Activated CD4-positive, CD25-positive, alpha-beta regulatory T cell treated with anti-CD3 and anti-CD28 coated beads, Interleukin-2, amount 50 U/mL, for 24 hours (primary cell): ENCODE measurements around the gene AMPH.
"Not testable (repeated sequence)": the region's sequence is repeated elsewhere in the genome, so short reads cannot be mapped to it uniquely, and the experiment has no call there.

Experiments used
- ATAC-seq, 2 donors: fragments of 150-1000 bp; cut with Tn5 transposase; one replicate each; pipeline ENCODE4 v1.10.0; 2021; ENCODE audit warnings: mild to moderate bottlenecking in 1 of 2, moderate library complexity in 1 of 2

Gene AMPH

DNA sequence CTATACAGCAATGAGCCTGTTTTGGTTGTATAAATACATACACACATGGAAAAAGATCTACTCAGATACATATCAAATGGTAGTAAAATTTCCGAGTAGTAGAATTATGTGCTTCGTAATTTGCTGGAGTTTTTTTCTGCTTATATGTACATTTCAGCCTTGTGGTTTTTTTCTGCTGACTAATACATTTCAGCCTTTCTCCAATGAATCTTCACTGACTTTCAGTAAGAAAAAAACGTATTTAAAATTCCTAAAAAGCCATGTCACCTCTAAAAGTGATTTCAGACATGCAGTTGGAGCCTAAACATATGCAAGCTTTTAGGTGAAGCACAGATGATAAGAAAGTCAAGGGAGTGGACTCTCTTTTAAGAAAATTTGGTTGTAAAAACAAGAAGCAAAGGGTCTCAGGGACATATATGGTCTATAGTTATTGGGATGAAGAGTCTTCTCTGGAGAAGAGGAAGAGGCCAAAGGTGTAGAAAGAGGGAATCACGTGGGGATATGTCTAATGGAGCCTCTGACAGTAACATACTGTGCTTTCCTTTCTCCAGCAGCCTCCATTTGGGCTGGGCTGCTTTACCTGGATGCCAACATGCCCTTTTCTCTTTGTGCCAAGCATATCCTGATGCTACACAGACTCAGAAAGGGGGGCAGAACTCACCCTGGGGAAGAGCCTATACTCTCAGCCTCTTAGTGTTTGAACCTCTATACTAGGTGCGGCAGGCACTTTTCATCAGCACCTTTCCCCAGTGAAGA, 2.4 kb downstream of the AMPH start:
- ATAC-seq: no peak

DNA sequence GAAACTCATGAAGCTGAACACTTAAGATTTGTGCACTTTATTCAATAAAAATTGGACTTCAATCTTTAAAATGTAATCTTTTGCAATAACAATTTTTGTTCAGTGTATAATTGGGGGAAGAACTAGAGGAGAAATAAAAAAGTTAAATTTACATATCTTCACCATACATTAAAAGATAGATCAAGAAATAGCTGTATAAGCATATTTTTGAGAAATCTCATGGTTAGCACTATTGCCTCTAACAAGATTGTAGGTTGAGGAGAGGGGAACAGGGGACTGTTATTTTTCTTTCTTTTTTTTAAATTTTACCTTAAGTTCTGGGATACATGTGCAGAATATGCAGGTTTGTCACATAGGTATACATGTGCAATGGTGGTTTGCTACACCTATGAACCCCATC, 5.3 kb downstream of the AMPH start:
- ATAC-seq: no peak

DNA sequence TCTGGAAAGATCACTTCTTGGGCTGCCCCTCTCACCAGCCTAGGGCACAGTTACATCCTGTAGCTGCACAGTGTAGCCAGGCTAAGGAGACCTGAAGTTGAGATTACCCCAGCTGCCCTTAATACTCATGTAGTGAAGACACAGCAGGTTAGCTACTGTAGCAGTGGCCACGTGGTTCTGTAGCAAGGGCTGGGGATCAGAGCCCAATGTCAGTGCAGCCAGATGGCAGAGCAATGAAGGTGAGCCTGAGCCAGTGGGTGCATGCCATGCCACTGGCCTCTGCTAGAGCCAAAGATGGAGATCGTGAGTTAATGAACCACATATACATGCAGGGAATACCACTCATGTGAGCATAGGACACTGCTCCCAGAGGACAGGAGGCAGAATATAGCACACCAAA, 15.5 kb downstream of the AMPH start:
- no peak for ATAC-seq

DNA sequence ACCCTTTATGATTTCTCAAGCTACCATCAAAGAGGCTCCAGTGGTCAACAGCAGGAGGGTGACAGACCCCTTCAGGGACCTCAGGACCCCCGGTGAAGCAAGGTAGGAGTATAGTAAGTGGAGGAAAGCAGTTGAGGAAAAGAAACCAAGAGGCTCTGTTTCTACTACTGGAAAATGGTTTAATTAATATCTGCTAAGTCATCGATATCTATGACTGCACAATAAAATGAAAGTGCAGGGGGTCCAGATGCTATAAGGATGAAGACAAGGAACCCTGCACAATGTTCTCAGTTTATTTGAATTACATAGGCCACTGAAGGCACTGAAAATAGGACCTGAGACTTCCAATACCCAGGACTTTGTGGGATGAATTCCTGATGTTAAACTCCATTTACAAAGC, 23.7 kb downstream of the AMPH start:
- ATAC-seq: no peak

DNA sequence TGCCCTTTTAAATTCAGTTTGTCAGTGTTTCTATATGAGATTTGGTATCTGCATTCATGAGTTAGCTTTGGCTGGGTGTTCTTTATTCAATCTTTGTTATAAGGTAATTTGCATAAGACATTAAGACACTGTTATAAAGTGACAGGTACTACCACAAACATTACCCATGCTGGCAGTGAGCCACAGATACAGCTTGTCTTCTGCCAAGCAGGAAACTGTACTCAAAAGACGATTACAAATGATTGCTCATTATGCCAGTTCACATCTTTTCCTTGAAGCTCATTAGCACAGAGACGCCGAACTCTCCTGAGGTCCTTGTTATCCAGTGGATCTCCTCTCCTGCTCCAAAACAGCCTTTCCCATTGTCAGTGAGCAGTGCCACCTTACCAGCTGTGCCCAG, 30.4 kb downstream of the AMPH start:
- no peak for ATAC-seq

DNA sequence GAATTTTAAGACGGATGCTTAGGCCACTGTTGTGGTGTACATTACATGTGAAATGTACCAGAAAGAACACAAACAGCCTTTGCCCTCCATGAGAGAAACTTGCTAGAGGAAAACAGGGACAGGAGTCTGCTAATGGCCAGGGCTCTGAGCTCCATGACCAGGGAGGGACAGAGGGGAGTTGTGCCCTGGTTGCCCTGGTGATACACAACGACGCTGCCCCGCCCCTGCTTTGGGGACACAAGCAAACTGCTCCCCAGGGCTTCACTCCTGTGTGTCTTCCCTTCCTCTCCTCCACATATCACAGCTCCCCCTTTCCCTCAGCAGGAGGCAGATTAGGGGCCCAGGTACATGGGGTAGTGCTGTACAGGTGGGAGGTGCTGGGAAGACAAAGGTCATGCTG, 36.2 kb downstream of the AMPH start:
- no peak for ATAC-seq

DNA sequence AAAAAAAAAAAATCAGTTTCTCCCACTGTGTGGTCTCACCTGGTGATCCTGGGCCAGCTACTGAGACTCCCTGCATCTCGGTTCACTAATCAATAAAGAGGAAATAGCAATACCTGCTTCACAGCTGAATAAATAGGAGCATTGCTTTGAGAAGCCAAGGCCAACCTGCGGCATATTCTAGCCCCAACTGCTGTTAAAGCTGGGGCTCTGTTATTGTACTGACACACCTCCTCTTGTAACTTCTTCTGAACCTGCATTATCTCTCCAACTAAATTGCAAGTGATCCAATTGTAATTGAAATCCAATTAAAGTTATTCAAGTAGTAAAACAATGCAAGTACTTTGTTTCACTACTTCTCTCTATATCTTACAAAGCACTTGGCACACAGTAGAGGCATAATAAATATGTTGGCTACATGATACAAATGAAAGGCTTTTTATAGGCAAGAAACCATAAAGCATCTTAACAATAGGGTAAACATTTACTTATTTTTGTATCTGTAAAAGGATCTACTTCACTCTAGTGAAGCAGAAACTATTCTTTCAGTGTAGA, 38.4 kb downstream of the AMPH start:
- no peak for ATAC-seq

DNA sequence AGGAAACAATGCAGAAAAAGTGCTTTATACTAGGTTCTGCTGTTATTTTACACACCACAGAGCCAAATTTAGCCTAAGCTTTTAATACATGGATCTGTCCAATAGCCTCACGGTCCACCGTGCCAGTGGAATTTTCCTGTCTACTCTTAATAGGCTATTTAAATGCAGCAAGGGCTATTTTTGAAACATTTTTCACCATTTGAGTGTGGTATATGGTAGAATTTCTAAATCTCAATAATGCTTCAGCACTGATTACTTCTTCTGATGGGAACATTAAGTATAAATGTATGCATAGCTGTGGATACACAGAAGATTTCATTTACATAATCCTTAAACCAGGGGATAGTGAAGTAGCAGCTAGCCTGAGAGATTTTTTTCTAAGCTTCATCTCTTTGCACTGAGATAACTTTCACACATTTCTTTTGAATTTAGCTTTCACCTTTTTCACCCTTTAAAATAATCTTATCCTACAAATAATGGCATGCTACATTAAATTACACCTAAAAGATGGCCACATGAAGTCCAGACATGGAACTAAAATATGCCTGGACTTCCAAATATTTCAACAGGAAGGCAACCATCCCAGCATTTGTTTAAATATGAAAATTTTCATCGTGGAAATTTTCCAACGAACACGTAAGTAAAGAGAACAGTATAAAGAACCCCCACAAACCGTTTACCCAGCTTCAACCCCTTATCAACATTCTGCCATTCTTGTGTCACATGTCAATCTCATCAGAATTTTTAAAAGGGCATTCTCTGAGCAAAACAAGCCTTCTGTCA, 45.4 kb downstream of the AMPH start:
- no peak for ATAC-seq

DNA sequence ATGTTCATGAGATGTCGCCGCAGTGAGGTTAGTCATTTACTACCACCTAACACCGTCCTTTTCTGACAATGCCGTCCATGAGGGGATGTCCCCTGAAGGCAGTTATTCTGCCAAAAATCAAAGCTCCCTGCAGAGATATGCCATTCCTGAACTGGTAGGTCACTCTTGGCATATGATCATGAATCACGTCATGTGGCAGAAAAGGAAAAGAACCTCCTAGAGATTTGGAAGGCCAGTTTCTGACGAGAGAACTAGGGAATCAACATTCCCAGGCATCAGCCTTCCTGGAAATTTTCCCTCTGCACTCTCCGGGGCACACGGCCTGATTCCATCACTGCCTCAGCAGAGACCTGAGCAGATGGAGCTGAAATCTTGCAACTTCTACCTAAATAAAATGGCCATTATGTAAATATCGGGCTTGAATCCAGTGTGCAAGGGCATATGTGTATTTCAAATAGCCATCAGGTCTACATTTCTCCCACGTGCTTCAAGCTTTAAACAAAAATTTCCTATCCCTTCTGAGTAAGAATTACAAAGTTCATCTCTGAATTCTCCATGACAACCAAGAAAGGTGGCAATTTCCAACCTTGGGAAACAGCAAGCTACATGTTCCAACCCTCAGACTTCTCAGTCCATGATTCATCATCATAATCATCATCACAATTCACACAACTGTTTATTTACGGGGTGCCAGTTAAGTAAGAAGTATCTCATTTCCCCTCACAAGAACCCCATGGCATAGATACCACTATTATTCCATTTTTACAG, 46.5 kb downstream of the AMPH start:
- ATAC-seq: no peak

DNA sequence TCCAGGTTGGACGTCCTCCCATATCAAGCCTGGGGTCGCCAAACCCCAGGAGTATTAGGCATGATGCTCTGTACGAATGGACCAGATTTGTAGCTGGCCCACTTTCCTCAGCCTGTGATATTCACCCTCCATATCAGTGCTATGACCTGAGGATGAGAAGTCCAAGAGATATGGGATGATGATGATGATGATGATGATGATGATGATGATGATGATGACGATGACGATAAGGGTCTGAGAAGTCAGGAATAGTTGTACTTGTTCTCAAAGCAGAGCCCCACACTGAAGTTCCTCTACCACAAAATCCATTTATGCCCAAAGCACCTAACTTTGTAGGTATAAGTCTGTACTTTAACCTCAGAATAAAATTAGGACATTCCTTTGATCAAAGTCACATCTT, 50.7 kb downstream of the AMPH start:
- no peak for ATAC-seq

DNA sequence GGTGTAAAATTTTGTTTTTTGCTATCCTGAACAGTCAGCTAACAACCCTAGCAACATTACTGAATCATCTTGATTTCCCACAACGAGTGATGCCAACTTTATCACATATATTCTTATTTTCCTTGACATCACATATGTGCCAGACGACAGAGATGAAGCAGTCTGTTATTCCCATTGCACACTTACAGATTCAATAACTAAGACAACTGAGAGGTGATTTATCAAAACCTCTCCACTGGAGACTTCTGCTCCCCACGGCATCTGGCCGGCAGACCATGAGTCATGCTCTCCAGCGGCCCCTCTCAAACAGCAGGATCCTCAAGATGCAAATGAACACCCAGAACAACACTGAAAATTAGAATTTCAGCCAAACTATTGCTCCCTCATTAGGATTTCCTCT, 57.1 kb downstream of the AMPH start:
- no peak for ATAC-seq

DNA sequence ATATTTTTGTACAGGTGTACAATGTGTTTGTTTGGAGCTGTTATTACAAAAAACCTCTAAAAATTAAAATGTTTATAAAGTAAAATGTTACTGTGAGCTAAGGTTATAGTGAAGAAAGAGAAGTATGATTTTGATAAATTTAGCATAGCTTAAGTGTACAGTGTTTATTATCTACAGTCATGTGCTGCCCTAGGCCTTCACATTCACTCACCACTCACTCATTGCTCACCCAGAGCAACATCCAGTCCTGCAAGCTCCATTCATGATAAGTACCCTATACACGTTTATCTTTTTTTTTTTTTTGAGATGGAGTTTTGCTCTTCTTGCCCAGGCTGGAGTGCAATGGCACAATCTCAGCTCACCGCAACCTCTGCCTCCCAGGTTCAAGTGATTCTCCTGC, 59.6 kb downstream of the AMPH start:
- not testable (repeated sequence) for ATAC-seq

DNA sequence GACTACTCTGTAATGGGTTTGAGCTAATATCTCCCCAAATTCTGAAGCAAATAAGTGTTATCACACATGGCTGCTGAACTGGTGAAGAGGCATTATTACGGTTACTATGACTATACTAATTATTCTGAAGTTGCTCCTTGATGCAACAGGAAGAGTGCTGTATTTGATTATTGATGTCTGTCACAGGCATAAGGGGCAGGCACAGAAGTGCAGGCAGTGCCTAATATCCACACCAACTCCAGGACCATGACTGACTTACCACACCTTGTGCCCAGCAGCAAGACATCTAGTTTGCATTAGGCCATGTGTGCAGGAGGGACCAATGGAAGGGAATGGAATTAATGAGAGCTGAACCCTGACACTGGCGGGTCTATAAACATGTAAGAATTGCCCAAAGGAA, 62.7 kb downstream of the AMPH start:
- ATAC-seq: no peak

DNA sequence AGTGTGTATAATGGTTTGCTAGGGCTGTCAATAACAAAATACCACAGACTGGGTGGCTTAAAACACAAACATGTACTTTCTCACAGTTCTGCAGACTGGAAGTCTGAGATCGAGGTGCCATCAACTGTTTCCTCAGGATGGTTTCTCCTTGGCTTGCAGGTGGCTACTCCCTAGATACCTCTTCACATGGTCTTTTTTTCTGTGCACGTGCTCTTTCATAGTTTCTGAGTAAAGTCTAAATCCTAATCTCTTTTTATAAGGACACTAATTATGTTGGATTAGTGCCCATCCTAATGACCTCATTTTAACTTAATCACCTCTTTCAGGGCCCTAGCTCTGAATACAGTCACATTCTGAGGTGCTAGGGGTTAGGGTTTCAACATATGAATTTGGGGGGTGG, 65.9 kb downstream of the AMPH start:
- no peak for ATAC-seq

DNA sequence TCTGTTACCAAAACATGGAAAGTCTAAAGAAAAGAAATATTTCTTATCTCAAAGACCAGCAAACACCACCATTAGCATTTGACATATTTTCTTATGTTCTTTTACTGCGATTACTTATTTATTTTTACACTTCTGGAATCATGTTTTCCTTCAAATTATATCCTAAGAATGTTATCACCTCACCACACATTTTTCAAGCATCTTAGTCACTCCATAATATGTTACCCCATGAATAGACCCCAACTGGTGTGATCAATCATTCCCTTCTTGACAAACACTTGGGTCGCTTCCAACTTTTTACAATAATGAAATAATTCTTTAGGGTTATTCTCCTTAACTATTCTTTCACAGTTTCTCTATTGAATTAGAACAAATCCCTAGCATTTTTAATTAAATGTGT, 67.4 kb downstream of the AMPH start:
- no peak for ATAC-seq

DNA sequence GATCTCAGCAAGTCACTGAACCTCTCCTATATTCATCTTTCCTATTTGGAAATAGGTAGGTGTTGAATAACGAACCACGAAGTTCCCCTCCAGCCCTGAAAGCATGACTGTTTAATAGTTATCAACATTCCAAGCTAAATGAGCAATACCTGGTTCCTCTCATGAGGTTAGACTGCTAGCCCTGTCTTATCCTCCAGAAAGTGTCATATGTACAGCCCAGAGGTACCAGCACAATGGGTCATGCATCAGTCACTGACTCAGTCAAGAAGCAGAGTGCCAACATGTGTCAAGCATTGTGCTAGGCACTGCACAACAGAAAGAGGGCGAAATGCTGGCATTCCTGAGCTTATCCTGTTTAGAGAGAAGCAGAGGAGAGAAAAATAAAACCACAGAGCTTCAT, 70.0 kb downstream of the AMPH start:
- no peak for ATAC-seq

DNA sequence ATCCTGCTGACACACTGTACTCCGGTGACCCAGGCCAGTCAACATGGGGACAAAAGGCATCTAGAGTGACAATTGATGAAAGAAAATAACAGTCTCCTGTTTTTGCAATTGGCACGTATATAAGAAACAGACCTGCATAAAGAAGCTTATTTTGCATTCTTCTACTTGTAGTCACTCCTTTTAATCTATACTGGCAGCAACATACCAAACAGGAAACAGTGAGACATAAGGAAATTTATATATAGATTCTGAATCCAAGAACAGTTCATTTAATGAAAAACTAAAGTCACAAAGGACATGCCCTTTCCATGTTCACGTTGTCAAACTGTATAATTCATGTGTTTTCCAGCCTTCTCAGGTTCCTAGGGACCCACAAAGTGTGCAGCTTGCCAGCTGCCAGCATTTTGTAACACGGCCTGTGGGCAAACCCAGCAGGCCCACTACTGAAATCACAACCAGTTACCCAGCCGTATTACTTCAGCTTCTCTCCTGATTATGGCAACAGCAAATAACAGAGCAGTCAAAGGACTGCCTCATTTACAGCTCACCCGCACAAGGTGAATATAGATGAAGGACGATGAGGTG, 72.3 kb downstream of the AMPH start:
- ATAC-seq: no peak

DNA sequence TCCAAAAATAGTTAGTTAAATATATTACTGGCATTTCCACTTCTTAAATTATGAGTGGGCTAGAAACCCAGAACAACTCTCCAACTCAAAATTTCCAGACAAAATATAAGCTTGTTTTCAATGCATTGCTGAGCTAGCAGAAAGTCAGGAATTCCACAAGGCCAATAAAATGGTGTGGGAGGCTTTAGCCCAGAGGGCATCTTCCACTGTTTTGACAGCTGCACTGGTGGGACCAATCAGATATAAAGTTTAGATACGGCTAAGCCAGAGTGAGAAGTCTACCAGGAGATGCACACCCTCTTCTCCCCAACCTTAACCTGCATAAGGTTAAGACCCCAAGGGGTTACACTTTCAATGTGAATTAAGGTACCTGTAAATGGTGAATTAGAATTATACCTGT, 76.6 kb downstream of the AMPH start:
- no peak for ATAC-seq

DNA sequence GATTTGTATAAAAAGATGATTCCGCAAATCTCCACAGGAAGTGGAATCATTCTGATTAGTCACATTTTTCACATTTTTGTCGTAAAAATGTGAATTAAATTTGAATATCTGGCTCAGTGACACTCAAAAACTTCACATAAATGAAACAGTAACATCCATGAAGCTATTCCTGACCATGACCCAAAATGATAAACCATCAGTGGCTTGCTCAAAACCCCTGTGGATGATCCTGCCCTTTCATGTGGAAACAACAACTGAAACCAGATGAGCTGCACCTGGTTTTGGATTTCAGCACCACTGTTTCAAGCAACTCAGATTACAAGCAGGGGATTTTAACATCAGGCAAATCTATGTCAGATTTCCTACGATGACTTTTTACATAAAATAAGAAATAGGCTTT, 80.3 kb downstream of the AMPH start:
- no peak for ATAC-seq

DNA sequence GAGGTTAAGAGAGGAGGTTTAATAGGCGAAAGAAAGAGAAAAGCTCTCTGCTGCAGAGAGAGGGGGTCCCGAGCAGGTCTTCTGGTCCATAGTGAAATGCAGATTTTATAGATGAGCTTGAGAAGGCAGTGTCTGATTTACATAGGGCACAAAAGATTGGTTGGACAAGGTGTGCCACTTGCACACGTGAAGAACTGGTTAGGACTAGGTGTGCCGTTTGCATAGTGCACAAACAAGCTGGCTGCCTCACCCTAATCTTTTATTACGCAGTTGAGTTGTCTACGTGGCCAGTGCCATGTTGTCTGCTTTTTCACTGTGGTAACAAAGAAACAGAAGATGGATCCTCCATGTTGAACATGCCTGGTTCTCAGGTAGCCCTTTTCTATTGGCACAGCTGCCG, 82.6 kb downstream of the AMPH start:
- ATAC-seq: no peak

DNA sequence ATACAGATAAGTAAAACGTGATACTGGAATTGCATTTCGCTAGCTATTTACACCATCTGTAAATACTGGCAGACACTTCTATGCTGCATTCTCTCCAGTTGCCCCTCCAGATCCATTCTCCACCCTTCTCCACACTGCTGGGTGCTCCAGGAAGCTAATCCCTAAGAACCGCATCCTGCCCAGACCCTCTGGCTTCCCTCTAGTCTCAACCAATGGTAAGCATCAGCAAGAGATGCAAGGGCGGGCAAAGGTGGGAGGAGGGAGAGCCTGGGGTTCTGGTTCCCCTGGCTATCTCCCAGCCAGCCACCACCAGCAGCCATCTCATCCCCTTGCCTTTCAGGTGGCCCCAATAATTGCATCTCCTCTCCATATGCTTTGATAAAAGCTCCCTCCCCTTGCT, 84.4 kb downstream of the AMPH start:
- no peak for ATAC-seq

DNA sequence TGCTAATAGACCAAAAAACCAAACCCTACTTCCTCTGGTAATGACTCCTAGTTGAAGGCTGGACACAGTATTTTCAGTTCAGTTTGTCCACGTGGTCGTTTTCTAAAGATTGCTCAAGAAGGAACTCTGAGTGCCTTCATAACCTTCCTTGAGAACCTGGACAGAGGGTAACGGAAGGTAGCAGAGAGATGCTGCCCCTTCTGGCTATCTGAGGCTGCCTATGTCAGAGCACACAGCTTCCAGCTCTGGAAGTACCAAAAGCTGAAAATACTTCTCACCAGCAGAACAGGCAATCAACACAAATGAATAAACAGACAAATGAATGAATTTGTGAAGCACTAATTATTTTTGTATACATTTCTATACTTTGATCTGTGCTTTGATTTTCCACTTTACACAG, 85.2 kb downstream of the AMPH start:
- no peak for ATAC-seq

DNA sequence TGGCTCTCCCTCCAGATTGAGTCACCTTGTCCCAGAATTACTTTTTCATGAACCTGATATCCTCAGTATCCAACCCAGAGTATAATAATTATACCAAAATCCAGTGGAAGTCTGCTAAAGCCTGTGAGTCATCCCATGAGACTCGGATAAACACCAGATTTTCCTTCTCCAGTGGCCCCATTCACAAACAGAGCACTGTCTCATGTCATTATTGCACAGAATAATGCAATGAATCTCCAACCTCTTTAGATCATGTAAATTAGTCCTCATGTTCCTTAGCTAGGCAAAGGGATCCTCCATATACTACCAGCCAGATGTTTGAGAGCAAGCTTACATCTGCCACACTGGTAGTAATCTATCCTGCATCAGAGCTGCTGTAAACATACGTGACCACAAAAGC, 89.0 kb downstream of the AMPH start:
- no peak for ATAC-seq
